HG02938 (cell line): ENCODE measurements around the gene C17orf67.

ENCODE experiments used
- ATAC-seq: cut with Tn5 transposase; IDR thresholded peaks from one replicate; pipeline ENCODE4 v1.9.1; 2021; ENCODE audit warnings: mild to moderate bottlenecking, moderate library complexity; ENCODE audit not compliant: unreplicated experiment

The C17orf67 gene

GRCh38 chr17:56809820-56810179 is 23.9 kb downstream of the C17orf67 start:
- no peak for ATAC-seq

- ATAC-seq = no peak
These were observed 24.5 kb downstream of the C17orf67 start for GRCh38 chr17:56809106-56809819.

GRCh38 chr17:56808503-56808902 is 25.2 kb downstream of the C17orf67 start:
- ATAC-seq = no peak

- ATAC-seq = no peak
These were observed 26.0 kb downstream of the C17orf67 start for GRCh38 chr17:56807723-56808122.

GRCh38 chr17:56806949-56807348 is 26.8 kb downstream of the C17orf67 start:
- ATAC-seq = no peak

- no peak for ATAC-seq
These were observed 29.3 kb downstream of the C17orf67 start for GRCh38 chr17:56804454-56804853.

GRCh38 chr17:56803071-56803470 is 30.6 kb downstream of the C17orf67 start:
- ATAC-seq = no peak

GRCh38 chr17:56801459-56802178 is 32.1 kb downstream of the C17orf67 start:
- ATAC-seq = no peak

GRCh38 chr17:56798916-56799315 is 34.8 kb downstream of the C17orf67 start:
- ATAC-seq = no peak

- no peak for ATAC-seq
These were observed 37.2 kb downstream of the C17orf67 start for GRCh38 chr17:56796536-56796935.

GRCh38 chr17:56795221-56795865 is 38.4 kb downstream of the C17orf67 start:
- no peak for ATAC-seq

GRCh38 chr17:56793957-56794356 is 39.8 kb downstream of the C17orf67 start:
- ATAC-seq = no peak

GRCh38 chr17:56793531-56793930 is 40.2 kb downstream of the C17orf67 start:
- no peak for ATAC-seq

- ATAC-seq = no peak
These were observed 41.5 kb downstream of the C17orf67 start for GRCh38 chr17:56792267-56792666.

- peak; percentile 75 for ATAC-seq
These were observed 46.7 kb downstream of the C17orf67 start for GRCh38 chr17:56786989-56787482.

- no peak for ATAC-seq
These were observed 47.6 kb downstream of the C17orf67 start for GRCh38 chr17:56785997-56786680.

GRCh38 chr17:56785405-56785804 is 48.3 kb downstream of the C17orf67 start:
- ATAC-seq = no peak

- no peak for ATAC-seq
These were observed 51.4 kb downstream of the C17orf67 start for GRCh38 chr17:56782338-56782737.

- ATAC-seq = no peak
These were observed 51.8 kb downstream of the C17orf67 start for GRCh38 chr17:56781906-56782305.

GRCh38 chr17:56779898-56780777 is 53.6 kb downstream of the C17orf67 start:
- ATAC-seq = peak; percentile 91
